Measurements from ENCODE around the gene LRP6. TPM values are rescaled to one million over a fixed set of nuclear protein-coding genes. Genes with fewer than 3 reads are reported as not detected.

The LRP6 gene
- total RNA-seq, 2 experiments from 2014 or later = 5.2 to 8.1 TPM

GRCh38 chr12:12210416-12210815, 56.4 kb downstream of the LRP6 start:
- Histone ChIP-seq H2AFZ (ENCODE audit: low read length) (no peak overlapping the region), H4K20me1 (ENCODE audit: insufficient read depth, low read length) (no peaks in the 10 kb centered on the region), H3K9me3 (ENCODE audit: low read length) (no peaks in the 10 kb centered on the region), H3K4me2 (ENCODE audit: low read length) (no peak overlapping the region), H3K79me2 (ENCODE audit: insufficient read depth, low read depth, low read length) (no peaks in the 10 kb centered on the region), H3K9me2 (ENCODE audit: insufficient read depth, low read length) (no peaks in the 10 kb centered on the region), H3K4me3 (ENCODE audit: low read depth, low read length, poor library complexity, severe bottlenecking) (no peak overlapping the region), H3K36me3 (ENCODE audit: insufficient read depth, low read length) (no peaks in the 10 kb centered on the region), H3K27ac (ENCODE audit: low read depth, low read length, poor library complexity, severe bottlenecking) (no peak overlapping the region), H3K4me1 (ENCODE audit: insufficient read depth, low read length, poor library complexity, severe bottlenecking) (peaks cover 11% of the 10 kb centered on the region)
- ChIA-PET POLR2A (no interaction called here), CTCF (ENCODE audit: unreplicated experiment) (no interaction called here)
- no peak for TF ChIP-seq CTCF (conservative IDR thresholded peaks at IDR 0.05; ENCODE audit: low read length)
- TF ChIP-seq EZH2phosphoT487 (IDR thresholded peaks at IDR 0.05; ENCODE audit: borderline replicate concordance, low read depth, low read length) = no peak
- intact Hi-C loops (cut with micrococcal nuclease; ENCODE audit: unreplicated experiment) = no loop called here
- DNase-seq (ENCODE audit: low spot score) = no peak
- no TSS peak for BruUV-seq (replicated peaks)

GRCh38 chr12:12209675-12210074, 57.2 kb downstream of the LRP6 start:
- no peaks in the 10 kb centered on the region for H3K79me2 ChIP-seq (ENCODE audit: insufficient read depth, low read depth, low read length)
- no peaks in the 10 kb centered on the region for H3K9me3 ChIP-seq (ENCODE audit: low read length)
- H3K4me1 ChIP-seq (ENCODE audit: insufficient read depth, low read length, poor library complexity, severe bottlenecking) = peaks cover 6% of the 10 kb centered on the region
- no peaks in the 10 kb centered on the region for H3K36me3 ChIP-seq (ENCODE audit: insufficient read depth, low read length)
- H3K9me2 ChIP-seq (ENCODE audit: insufficient read depth, low read length) = no peaks in the 10 kb centered on the region
- H3K4me3 ChIP-seq (ENCODE audit: low read depth, low read length, poor library complexity, severe bottlenecking) = no peak overlapping the region
- H3K27ac ChIP-seq (ENCODE audit: low read depth, low read length, poor library complexity, severe bottlenecking) = no peak overlapping the region
- no peak for TF ChIP-seq EZH2phosphoT487 (IDR thresholded peaks at IDR 0.05; ENCODE audit: borderline replicate concordance, low read depth, low read length)
- no peak for TF ChIP-seq CTCF (conservative IDR thresholded peaks at IDR 0.05; ENCODE audit: low read length)
- H2AFZ ChIP-seq (ENCODE audit: low read length) = no peak overlapping the region
- DNase-seq (ENCODE audit: low spot score) = no peak
- ChIA-PET CTCF (ENCODE audit: unreplicated experiment) (no interaction called here), POLR2A (no interaction called here)
- no peak overlapping the region for H3K4me2 ChIP-seq (ENCODE audit: low read length)
- BruUV-seq (replicated peaks) = no TSS peak
- H4K20me1 ChIP-seq (ENCODE audit: insufficient read depth, low read length) = no peaks in the 10 kb centered on the region
- intact Hi-C loops (cut with micrococcal nuclease; ENCODE audit: unreplicated experiment) = no loop called here

- H3K36me3 ChIP-seq (ENCODE audit: insufficient read depth, low read length) = no peaks in the 10 kb centered on the region
- no peak overlapping the region for H2AFZ ChIP-seq (ENCODE audit: low read length)
- H3K4me1 ChIP-seq (ENCODE audit: insufficient read depth, low read length, poor library complexity, severe bottlenecking) = no peaks in the 10 kb centered on the region
- no peaks in the 10 kb centered on the region for H3K79me2 ChIP-seq (ENCODE audit: insufficient read depth, low read depth, low read length)
- H3K27ac ChIP-seq (ENCODE audit: low read depth, low read length, poor library complexity, severe bottlenecking) = no peak overlapping the region
- no peaks in the 10 kb centered on the region for H4K20me1 ChIP-seq (ENCODE audit: insufficient read depth, low read length)
- no peak overlapping the region for H3K4me3 ChIP-seq (ENCODE audit: low read depth, low read length, poor library complexity, severe bottlenecking)
- BruUV-seq (replicated peaks) = no TSS peak
- POLR2A ChIA-PET = no interaction called here
- DNase-seq (ENCODE audit: low spot score) = no peak
- TF ChIP-seq CTCF (conservative IDR thresholded peaks at IDR 0.05; ENCODE audit: low read length) = no peak
- TF ChIP-seq EZH2phosphoT487 (IDR thresholded peaks at IDR 0.05; ENCODE audit: borderline replicate concordance, low read depth, low read length) = no peak
- H3K9me3 ChIP-seq (ENCODE audit: low read length) = no peaks in the 10 kb centered on the region
- CTCF ChIA-PET (ENCODE audit: unreplicated experiment) = no interaction called here
- intact Hi-C loops (cut with micrococcal nuclease; ENCODE audit: unreplicated experiment) = no loop called here
- no peak overlapping the region for H3K4me2 ChIP-seq (ENCODE audit: low read length)
- no peaks in the 10 kb centered on the region for H3K9me2 ChIP-seq (ENCODE audit: insufficient read depth, low read length)
Measured at GRCh38 chr12:12209043-12209442, 57.8 kb downstream of the LRP6 start.
